Transverse colon (tissue), 4 donors: ENCODE results near the gene UBQLN2.

Experiments used
- CTCF ChIP-seq, 5 experiments: fragments of 200-600 bp in 3 of 5; fragments of 450-650 bp in 2 of 5; sonication (generic) in 3 of 5; IDR thresholded peaks; 1 replicate in 2 of 5; 2 replicates in 3 of 5; pipeline ENCODE4 v1.5.1; 2016 to 2017; ENCODE audit warnings: antibody characterized with exemption in 5 of 5, inconsistent platforms in 3 of 5, mild to moderate bottlenecking in 2 of 5, moderate library complexity in 1 of 5
- EP300 ChIP-seq: sonication (generic); formaldehyde crosslinking; IDR thresholded peaks from one replicate; pipeline ENCODE4 v1.6.1; 2017; ENCODE audit warnings: antibody characterized with exemption, low read depth
- POLR2A ChIP-seq: fragments of 450-650 bp; IDR thresholded peaks from one replicate; pipeline ENCODE4 v1.6.1; 2016; ENCODE audit warnings: antibody characterized with exemption, mild to moderate bottlenecking, moderate library complexity
- POLR2AphosphoS5 ChIP-seq, 3 donors: sonication (generic); formaldehyde crosslinking; IDR thresholded peaks; one replicate each; pipeline ENCODE4 v1.6.1; 2016; ENCODE audit warnings: antibody characterized with exemption in 3 of 3

GRCh38 chrX:56550667-56551066, 12.8 kb upstream of the UBQLN2 start:
- no peak for TF ChIP-seq EP300
- TF ChIP-seq CTCF (IDR thresholded peaks at IDR 0.05) = no peak
- no peak for TF ChIP-seq POLR2AphosphoS5 (IDR thresholded peaks at IDR 0.05)
- no peak for TF ChIP-seq POLR2A
